Pons (tissue), 1 donor: ENCODE results near the gene FRMPD1.
A peak's percentile ranks its signal among the peaks of the same experiment; 100 is the strongest.

Experiments
- DNase-seq: peaks from one replicate; pipeline ENCODE4 v3.0.0-alpha.2; 2016; ENCODE audit warnings: low spot score

Gene FRMPD1

GRCh38 chr9:37626708-37627292 is 24.0 kb upstream of the FRMPD1 start:
- no peak for DNase-seq

GRCh38 chr9:37632479-37632878 is 18.3 kb upstream of the FRMPD1 start:
- no peak for DNase-seq

GRCh38 chr9:37635808-37636207 is 14.9 kb upstream of the FRMPD1 start:
- no peak for DNase-seq

- no peak for DNase-seq
Observed at GRCh38 chr9:37636511-37637448, 14.0 kb upstream of the FRMPD1 start.

GRCh38 chr9:37639109-37639762 is 11.5 kb upstream of the FRMPD1 start:
- no peak for DNase-seq

- DNase-seq = no peak
Observed at GRCh38 chr9:37639841-37640240, 10.9 kb upstream of the FRMPD1 start.

GRCh38 chr9:37640246-37640645 is 10.5 kb upstream of the FRMPD1 start:
- DNase-seq = no peak

GRCh38 chr9:37641331-37641730 is 9.4 kb upstream of the FRMPD1 start:
- peak; percentile 3 for DNase-seq

- no peak for DNase-seq
Observed at GRCh38 chr9:37643214-37643613, 7.5 kb upstream of the FRMPD1 start.

GRCh38 chr9:37645903-37646506 is 4.7 kb upstream of the FRMPD1 start:
- DNase-seq = no peak

- DNase-seq = no peak
Observed at GRCh38 chr9:37650299-37650872, 368 bp upstream of the FRMPD1 start.

GRCh38 chr9:37652261-37652660 is 1.5 kb downstream of the FRMPD1 start:
- DNase-seq = no peak

- DNase-seq = no peak
Observed at GRCh38 chr9:37653385-37653784, 2.6 kb downstream of the FRMPD1 start.

GRCh38 chr9:37656936-37657335 is 6.2 kb downstream of the FRMPD1 start:
- DNase-seq = no peak

- no peak for DNase-seq
Observed at GRCh38 chr9:37660691-37661090, 9.9 kb downstream of the FRMPD1 start.

GRCh38 chr9:37663926-37664325 is 13.2 kb downstream of the FRMPD1 start:
- DNase-seq = no peak

GRCh38 chr9:37667706-37668105 is 17.0 kb downstream of the FRMPD1 start:
- DNase-seq = no peak

GRCh38 chr9:37668116-37668601 is 17.4 kb downstream of the FRMPD1 start:
- DNase-seq = no peak

GRCh38 chr9:37669232-37669631 is 18.5 kb downstream of the FRMPD1 start:
- DNase-seq = no peak

GRCh38 chr9:37675661-37676060 is 24.9 kb downstream of the FRMPD1 start:
- no peak for DNase-seq

GRCh38 chr9:37676411-37676830 is 25.7 kb downstream of the FRMPD1 start:
- peak; percentile 71 for DNase-seq

- DNase-seq = no peak
Observed at GRCh38 chr9:37677435-37677834, 26.7 kb downstream of the FRMPD1 start.
